Colonic mucosa (tissue), 4 donors: ENCODE measurements around the gene AKAP9. TPM values are rescaled to one million over a fixed set of nuclear protein-coding genes. Genes with fewer than 3 reads are reported as not detected.
"Not testable (repeated sequence)": the region's sequence is repeated elsewhere in the genome, so short reads cannot be mapped to it uniquely, and the experiment has no call there.

Experiments used
- DNase-seq: peaks from one replicate; pipeline ENCODE4 v3.0.0-alpha.2; 2020
- H3K27ac ChIP-seq: fragments of 200-600 bp; one replicate; pipeline ENCODE4 v1.8.0; 2021
- H3K27me3 ChIP-seq: fragments of 200-600 bp; one replicate; pipeline ENCODE4 v1.8.0; 2021
- H3K36me3 ChIP-seq: fragments of 200-600 bp; one replicate; pipeline ENCODE4 v1.8.0; 2021
- H3K4me1 ChIP-seq: fragments of 200-600 bp; one replicate; pipeline ENCODE4 v1.8.0; 2021; ENCODE audit warnings: mild to moderate bottlenecking
- H3K4me3 ChIP-seq: fragments of 200-600 bp; one replicate; pipeline ENCODE4 v1.8.0; 2021
- H3K9ac ChIP-seq, 2 donors: one replicate each; pipeline ENCODE4 v1.7.0; 2013; ENCODE audit warnings: control low read depth in 2 of 2, low read depth in 2 of 2, low read length in 2 of 2
- H3K9me3 ChIP-seq: fragments of 200-600 bp; one replicate; pipeline ENCODE4 v1.8.0; 2021
- intact Hi-C: fragments of 100-400 bp; cut with DNase I; formaldehyde crosslinking; loops from one replicate; pipeline ENCODE4 v1.14.1; 2022
- total RNA-seq, 2 donors: library from RNA; stranded (reverse); fragmentation: NEBNext Ultra II Directional in 1 of 2; extraction: Animal tissue kit (Norgen Biotek cat#: 25700) in 1 of 2; gene quantifications; one replicate each; pipeline ENCODE4 v1.2.1, GENCODE V29; 2021
- TF ChIP-seq, protein P1 (sequence below): fragments of 200-600 bp; IDR thresholded peaks from one replicate; pipeline ENCODE4 v1.8.0; 2022; ENCODE audit warnings: antibody characterized with exemption, mild to moderate bottlenecking
- donor health status: healthy.
- donor health status: DM: no; HTN: no; CAD: no.
- donor health status: DM: no; HTN: no; CAD: no.

The AKAP9 gene
- total RNA-seq, 2 donors from 2014 or later: 97.7 to 140 TPM

DNA sequence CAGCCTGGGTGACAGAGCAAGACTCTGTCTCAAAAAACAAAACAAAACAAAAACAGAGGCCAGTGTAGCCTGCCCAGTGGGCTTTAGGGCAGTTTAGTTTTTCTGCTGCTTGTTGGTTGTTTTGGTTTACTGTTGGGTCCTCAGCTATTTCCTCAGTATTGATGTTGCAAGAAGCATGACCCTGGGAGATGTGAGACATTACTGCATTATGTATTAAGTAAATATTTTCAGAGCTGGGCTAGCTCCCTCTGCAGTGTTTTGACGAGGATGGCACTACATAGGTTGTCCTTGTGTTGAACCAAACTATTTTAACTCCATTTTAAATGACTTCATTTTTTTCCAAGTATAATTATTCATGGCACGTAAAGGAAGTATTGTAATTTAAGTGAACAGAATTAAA lies 4.8 kb downstream of the AKAP9 start:
- no peaks in the 10 kb centered on the region for H3K27me3 ChIP-seq
- TF ChIP-seq, protein P1, sequence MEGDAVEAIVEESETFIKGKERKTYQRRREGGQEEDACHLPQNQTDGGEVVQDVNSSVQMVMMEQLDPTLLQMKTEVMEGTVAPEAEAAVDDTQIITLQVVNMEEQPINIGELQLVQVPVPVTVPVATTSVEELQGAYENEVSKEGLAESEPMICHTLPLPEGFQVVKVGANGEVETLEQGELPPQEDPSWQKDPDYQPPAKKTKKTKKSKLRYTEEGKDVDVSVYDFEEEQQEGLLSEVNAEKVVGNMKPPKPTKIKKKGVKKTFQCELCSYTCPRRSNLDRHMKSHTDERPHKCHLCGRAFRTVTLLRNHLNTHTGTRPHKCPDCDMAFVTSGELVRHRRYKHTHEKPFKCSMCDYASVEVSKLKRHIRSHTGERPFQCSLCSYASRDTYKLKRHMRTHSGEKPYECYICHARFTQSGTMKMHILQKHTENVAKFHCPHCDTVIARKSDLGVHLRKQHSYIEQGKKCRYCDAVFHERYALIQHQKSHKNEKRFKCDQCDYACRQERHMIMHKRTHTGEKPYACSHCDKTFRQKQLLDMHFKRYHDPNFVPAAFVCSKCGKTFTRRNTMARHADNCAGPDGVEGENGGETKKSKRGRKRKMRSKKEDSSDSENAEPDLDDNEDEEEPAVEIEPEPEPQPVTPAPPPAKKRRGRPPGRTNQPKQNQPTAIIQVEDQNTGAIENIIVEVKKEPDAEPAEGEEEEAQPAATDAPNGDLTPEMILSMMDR: no peak
- no peak overlapping the region for H3K4me3 ChIP-seq
- no peaks in the 10 kb centered on the region for H3K9me3 ChIP-seq
- no peak for DNase-seq
- H3K4me1 ChIP-seq: peaks cover 8% of the 10 kb centered on the region
- H3K36me3 ChIP-seq: no peaks in the 10 kb centered on the region
- no peak overlapping the region for H3K9ac ChIP-seq
- intact Hi-C loops: no loop called here
- no peak overlapping the region for H3K27ac ChIP-seq

DNA sequence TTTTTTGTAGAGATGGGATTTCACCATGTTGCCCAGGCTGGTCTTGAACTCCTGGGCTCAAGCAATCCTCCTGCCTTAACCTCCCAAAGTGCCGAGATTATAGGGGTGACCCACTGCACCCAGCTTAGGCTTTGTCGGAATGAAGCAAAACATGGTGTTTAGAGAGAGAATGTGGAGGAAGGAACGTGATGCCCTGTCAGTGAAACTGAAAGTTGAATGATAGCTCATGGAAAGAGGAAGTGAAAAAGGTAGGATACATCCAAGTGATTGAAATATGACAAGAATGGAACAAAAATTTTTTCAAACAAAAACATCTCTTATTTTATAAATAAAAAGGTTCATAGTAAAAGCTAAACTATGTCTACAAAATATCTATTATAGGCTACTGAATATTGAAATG lies 5.9 kb downstream of the AKAP9 start:
- H3K9ac ChIP-seq: no peak overlapping the region
- no peaks in the 10 kb centered on the region for H3K27me3 ChIP-seq
- no peak overlapping the region for H3K27ac ChIP-seq
- TF ChIP-seq, protein P1: no peak
- H3K9me3 ChIP-seq: no peaks in the 10 kb centered on the region
- DNase-seq: no peak
- H3K4me1 ChIP-seq: peaks cover 8% of the 10 kb centered on the region
- H3K4me3 ChIP-seq: no peak overlapping the region
- H3K36me3 ChIP-seq: no peaks in the 10 kb centered on the region
- intact Hi-C loops: no loop called here

DNA sequence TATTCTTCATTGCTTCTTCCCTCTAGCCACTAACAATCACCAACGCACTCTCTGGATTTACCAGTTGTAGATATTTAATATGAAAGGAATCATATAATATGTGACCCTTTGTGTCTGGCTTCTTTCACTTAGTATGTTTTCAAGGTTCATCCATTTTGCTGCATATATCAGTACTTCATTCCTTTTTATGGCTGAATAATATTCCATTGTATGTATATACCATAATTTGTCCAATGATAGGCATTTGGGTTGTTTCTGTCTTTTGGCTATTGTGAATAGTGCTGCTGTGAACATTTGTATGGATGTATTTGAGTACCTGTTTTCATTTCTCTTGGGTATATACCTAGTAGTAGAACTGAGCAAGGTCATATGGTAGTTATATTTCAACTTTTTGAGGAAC lies 7.3 kb downstream of the AKAP9 start:
- H3K9ac ChIP-seq: no peak overlapping the region
- no peak for DNase-seq
- no peaks in the 10 kb centered on the region for H3K9me3 ChIP-seq
- no peaks in the 10 kb centered on the region for H3K4me1 ChIP-seq
- H3K4me3 ChIP-seq: no peak overlapping the region
- no peaks in the 10 kb centered on the region for H3K36me3 ChIP-seq
- H3K27ac ChIP-seq: no peak overlapping the region
- intact Hi-C loops: no loop called here
- TF ChIP-seq, protein P1: no peak
- no peaks in the 10 kb centered on the region for H3K27me3 ChIP-seq

DNA sequence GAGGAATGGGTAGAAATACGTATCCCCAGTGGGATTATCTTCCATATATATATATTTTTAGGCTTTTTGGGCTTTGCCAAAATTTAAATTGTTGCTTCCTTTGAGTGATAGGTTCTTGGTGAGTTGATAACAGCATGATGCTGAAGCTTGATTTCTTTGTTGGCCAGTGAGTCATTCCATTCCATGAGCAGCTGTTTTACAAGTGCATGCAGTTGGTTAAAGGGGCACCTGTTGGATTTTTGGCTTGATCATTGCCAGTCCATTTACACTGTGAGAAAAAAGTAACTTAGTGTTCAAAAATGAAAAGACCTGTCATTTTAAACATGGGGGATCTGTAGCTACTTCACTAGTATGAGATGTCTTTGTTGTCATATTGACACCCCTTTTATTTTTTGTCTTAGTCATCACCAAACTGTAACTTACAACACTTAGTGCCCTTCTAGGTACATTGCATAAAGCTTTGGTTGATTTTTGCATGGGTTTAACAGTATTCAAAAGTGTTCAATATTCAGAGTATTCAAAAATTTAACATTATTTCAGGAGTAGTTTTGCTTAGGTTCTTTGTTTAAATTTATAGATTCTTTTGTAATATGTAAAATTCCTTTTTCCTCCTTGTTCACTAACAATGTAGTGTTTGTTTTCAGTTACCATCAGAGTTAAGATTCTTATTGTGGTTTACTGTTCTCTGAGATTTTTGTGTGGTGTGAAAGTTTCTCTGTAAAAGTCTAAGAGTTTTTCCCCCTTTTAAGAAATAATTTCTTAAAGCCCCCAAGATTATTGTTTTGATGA lies 8.8 kb downstream of the AKAP9 start:
- Histone ChIP-seq H3K4me1 (no peaks in the 10 kb centered on the region), H3K4me3 (no peak overlapping the region), H3K27me3 (no peaks in the 10 kb centered on the region), H3K9ac (no peak overlapping the region), H3K9me3 (no peaks in the 10 kb centered on the region), H3K36me3 (no peaks in the 10 kb centered on the region), H3K27ac (no peak overlapping the region)
- intact Hi-C loops: no loop called here
- DNase-seq: no peak
- TF ChIP-seq, protein P1: no peak

DNA sequence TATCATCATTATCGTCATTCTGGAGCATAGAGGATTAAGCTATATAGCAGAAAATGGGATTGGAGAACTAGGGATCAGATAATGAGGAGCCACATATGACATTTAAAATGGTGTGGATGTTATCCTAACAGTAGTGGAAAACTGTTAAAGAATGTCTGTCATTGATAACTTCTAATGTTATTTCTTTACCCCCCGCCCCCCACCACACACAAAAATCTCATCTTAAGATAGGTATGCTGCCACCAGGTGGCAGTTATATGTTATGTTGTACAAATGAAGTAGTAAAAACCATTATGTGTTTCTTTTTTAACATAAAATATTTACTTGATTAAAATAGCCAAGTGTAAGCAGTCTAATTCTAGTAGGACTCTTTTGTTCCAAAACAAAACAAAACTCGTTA lies 13.0 kb downstream of the AKAP9 start:
- Histone ChIP-seq H3K27me3 (no peaks in the 10 kb centered on the region), H3K27ac (no peak overlapping the region), H3K9me3 (no peaks in the 10 kb centered on the region), H3K9ac (no peak overlapping the region), H3K36me3 (no peaks in the 10 kb centered on the region), H3K4me3 (no peak overlapping the region), H3K4me1 (no peaks in the 10 kb centered on the region)
- DNase-seq: no peak
- intact Hi-C loops: no loop called here
- TF ChIP-seq, protein P1: no peak

DNA sequence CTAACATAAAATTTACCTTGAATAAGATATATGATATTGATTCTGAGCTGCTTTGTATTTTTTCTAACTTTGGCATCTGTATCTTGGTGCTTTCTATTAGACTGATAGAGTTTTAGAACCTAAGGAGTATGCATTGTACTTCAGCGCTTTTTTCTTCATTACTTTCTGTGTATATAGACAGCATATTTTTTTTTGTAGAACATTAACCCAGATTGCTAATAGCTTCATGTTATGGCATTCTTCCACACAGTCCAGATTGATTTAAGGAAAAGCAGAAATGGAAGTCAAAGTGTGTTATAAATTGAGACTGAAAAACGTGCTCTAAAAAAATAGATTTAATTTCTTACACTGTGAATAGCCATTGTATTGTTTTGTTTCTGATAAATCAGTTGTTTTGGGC lies 15.8 kb downstream of the AKAP9 start:
- not testable (repeated sequence) for DNase-seq

More for the DNA sequence above, 15.8 kb downstream of the AKAP9 start:
- H3K9me3 ChIP-seq, H3K27me3 ChIP-seq, H3K9ac ChIP-seq, H3K4me3 ChIP-seq, H3K4me1 ChIP-seq, H3K27ac ChIP-seq, H3K36me3 ChIP-seq, intact Hi-C loops: not testable (repeated sequence)
